Ovary (tissue), 3 donors: ENCODE measurements around the gene MGST2.

Experiments used
- CTCF ChIP-seq, 3 donors: fragments of 450-650 bp in 2 of 3; fragments of 200-600 bp in 1 of 3; IDR thresholded peaks; one replicate each; pipeline versions ENCODE4 v1.5.1 to v1.8.0; 2016 to 2022; ENCODE audit warnings: antibody characterized with exemption in 3 of 3, mild to moderate bottlenecking in 1 of 3
- POLR2A ChIP-seq: fragments of 450-650 bp; IDR thresholded peaks from one replicate; pipeline ENCODE4 v1.6.1; 2017; ENCODE audit warnings: antibody characterized with exemption, mild to moderate bottlenecking, moderate library complexity
- donor health status: DM: no; HTN: no; CAD: no.

GRCh38 chr4:139619644-139620043 is 46.0 kb upstream of the MGST2 start:
- TF ChIP-seq CTCF (IDR thresholded peaks at IDR 0.05) (no peak), POLR2A (no peak)
